Anterior cingulate cortex (tissue), 58 donors: ENCODE measurements around the gene CABLES2.

Source experiments
- DNase-seq, 58 donors: peaks; one replicate each; lab custom pipeline; 2025; lab: John Stamatoyannopoulos, UW

Gene CABLES2

DNA sequence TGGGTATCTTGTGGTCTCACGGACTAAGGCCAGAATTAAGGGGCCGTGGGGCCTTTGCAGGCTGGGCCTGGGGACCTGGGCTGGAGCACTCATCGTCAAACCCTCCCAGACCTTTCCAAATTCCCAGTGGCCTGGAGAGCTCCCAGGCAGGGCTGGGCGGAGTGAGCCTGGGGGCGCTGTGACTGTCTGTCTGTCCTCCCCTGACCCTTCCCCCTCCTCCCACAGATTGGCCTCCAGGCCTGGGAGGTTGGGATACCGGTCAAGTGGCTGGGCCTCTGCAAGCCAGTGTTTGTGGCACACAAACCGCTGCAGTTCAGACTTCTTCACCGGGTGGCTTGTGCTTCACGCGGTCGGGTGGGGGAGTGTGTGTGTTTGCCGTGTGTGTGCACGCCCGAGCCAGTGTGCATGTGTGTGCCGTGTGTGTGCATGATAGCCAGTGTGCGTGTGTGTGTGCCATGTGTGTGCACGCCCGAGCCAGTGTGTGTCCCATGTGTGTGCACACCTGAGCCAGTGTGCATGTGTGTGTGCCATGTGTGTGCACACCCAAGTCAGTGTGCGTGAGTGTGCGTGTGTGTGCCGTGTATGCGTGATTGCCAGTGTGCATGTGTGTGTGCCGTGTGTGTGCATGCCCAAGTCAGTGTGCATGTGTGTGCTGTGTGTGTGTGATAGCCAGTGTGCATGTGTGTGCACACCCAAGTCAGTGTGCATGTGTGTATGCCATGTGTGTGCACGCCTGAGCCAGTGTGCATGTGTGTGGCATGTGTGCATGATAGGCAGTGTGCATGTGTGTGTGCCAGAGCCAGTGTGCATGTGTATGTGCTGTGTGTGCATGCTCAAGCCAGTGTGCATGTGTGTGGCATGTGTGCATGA, 14.0 kb upstream of the CABLES2 start:
- no peak for DNase-seq

DNA sequence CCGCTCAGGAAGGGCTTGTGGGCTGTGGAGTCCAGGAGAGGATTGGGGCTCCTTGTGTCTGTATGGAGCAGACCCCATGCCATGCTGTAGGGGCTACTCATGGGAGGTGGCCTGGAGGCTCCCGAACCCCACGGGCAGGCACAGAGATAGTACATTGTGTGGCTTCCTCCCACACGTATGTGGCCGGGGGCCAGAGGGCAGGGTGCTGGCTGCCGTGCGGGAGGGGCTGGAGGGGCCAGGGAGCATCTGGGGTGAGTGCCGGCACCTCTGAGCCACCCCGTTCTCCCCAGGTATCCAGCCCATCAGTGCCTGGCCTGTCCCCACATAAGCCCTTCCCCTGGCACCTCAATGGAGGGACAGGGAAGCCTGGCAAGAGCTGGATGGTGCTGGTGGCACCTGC, 12.7 kb upstream of the CABLES2 start:
- DNase-seq: no peak

DNA sequence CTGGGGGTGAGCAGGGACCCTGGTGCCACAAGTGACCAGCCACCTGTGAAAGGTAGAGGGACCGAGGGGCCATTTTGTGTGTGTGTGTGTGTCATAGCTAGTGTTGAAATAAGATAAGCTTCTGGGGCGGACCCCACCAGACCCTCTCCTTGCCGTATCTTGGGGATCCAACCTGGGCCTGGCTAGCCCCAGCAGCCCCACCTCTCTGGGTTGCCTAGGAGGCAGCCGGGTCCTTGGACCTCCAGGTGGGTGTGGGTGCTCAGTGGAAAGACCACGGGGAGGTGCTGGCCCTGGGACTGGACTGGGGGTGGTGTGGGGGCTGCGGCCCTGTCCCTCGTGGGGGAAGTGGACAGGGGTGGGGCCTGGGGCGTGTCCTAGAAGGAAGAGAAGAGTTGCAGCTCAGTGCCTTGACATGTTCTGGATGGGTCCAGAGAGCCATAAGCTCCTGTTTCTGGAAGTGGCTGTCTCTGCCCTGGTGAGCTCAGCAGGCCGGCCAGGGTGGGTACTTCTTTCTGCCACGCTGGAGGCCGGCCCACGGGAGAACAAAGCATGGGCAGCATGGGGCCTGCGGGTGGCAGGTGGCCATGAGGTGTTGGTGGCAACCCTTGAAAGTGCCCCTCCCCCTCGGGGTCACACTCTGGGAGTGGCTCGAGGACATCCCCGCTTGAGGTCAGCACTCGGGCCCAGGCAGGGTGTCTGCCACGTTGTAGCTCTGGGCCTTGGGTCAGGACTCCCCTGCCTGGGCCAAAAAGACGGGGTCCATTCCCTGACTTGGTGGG, 11.8 kb upstream of the CABLES2 start:
- DNase-seq: no peak

DNA sequence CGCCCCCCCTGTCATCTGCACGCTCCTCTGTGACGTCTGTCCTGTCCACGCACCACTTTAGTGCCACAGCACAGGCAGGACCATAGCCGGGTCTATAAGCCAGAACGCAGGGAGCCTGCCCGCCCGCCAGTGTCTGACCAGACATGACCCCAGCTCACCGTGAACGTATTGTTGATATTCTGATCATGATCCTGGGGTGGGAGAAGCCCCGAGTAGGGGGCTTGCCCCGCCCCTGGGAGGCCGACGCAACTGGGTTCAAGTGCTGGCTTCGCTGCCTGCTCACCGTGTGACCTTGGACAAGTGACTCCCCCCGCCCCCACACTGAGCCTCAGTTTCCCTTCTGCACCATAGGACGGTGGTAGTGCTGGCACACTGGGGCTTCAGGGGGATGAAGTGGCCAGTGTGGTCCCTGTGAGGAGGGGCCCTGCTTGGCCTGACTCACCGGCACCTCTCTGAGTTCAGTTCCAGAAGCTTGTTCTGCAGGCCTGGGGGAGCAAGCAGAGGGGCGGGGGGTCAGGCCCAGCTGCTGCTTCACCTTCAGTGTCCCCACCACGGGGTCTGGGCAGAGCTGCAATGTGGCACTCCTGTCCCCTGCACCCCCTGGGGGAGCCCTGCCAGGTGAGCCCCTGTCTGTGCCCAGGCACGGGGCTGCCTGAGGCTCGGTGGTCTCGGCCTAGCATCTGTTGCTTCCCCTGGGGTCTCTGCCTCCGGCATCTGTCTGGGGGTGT, 11.1 kb upstream of the CABLES2 start:
- no peak for DNase-seq

DNA sequence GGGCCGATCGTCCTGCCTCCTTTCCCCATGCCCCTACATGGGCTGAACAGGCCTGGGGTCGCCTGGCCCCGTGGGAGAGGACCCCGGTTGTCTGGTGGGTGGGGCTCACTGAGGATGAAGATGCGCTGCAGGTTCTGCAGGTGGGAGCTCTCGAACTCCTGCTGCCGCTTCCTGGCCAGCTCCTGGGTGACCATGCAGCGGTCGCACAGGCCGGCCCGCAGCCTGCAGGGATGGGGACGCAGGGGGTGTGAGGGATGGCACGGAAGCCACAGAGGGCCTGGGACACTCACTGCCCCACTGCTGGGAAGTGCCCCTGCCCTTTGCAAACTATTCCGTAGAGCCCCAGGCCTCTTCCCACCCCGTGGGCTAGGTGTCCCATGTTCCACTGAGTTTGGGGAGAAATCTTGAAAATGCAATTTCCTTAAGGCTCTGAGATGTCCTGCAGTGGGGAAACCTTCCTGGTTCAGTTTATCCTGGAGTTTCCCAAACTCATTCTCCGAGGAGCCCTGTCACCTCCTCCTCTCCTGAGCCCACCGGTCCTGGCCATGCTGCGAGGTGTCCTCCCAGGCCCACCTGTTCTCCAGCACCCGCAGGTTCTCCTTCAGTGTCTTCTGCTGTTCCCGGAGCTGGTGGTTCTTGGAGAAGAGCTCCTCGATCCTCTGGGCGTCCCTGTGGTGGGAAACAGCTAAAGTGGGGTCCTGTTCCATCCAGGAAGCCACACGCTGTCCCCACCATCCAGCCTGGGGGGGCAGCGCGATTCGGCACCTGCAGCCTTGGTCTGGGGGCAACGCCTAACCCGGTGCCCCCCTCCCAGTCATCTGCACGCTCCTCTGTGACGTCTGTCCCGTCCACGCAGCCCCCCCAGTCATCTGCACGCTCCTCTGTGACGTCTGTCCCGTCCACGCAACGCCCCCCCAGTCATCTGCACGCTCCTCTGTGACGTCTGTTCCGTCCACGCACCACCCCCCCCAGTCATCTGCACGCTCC, 9.9 kb upstream of the CABLES2 start:
- no peak for DNase-seq

DNA sequence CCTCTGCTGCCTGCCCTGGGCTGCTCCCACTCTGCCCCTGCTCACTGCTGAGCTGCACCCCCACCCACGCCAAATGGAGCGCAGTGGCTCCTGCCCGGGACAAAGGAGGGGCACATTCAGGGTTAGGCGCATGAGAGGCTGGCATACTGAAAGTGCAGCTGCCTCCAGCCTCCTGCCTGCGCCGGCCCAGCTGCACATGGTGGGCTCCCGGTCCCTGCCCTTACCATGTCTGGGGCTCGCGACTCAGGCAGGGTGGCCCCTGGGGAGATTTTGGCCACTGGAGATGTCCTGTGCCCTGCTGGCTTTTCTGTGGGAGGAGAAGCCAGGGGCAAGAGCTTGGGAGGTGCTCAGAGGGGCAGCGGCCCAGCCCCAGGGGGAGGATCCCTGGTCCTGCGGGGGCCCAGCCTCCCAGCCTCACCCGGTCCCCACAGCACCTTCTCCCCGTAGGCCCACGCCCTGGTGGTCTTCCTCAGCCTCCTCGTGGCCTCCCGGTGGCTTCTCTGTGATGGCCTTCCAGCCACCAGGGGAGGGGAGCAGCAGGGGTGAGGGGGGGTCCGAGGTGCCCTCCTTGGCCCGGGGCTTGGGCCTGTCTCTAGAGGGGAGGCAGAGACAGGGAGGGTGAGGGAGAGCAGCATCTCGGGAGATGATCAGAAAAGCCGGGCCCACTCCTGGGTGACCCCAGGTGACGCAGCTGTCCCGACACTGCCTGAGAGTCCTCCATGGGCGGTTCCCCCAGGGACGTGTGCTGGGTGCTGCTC, 8.4 kb upstream of the CABLES2 start:
- DNase-seq: no peak

DNA sequence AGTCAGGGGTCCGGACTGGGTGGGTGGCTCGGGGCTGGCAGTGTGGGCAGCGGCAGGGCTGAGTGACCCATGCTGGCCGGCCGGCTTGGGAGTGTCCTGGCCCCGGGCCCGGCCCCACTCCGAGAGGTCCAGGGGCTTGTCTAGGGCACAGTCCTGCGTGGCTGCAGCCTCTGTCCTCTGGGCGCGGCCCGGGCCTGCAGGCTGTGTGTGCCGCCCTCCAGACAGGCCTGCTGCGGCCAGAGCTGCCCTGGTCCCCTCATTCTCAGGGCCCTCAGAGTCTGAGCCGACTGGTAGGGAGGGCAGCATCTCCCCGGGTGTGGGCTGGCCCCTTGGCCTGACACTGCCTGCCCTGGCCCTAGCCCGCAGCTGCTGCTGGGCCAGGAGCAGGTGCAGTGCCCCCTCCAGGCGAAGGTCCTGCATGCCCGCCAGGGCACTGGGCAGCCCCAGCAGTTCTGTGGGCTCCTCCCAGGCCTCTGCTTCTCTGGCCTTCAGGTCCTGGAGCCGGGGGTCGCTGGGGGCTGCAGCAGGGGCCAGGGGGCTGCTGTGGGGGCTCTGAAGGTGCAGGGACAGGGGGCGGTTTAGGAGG, 6.9 kb upstream of the CABLES2 start:
- no peak for DNase-seq

DNA sequence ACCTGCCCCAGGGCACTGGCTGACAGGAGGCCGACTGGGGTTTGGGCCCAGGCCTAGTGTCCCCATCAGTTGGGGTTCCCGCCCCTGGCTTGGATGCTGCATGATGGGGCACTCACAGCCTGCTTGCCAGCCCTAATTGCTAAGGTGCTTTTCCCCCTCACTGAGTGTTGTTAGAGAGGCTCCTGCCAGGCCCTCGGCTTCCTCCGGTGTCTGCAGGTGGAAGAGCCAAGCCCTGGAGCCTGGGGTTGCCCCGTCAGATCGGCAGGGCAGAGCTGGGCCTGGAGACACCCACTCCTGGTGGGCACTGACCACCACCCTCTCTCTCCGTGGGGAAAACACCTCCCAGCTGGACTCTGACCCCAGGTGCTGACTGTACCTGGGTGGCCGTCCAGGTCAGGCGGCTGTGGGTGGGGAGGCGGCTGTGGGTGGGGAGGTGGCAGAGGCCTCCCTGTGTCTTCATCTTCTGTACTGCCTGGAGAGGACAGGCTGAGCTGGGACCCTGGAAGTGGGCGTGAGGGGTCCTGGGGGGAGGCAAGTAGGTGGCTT, 6.0 kb upstream of the CABLES2 start:
- DNase-seq: no peak

DNA sequence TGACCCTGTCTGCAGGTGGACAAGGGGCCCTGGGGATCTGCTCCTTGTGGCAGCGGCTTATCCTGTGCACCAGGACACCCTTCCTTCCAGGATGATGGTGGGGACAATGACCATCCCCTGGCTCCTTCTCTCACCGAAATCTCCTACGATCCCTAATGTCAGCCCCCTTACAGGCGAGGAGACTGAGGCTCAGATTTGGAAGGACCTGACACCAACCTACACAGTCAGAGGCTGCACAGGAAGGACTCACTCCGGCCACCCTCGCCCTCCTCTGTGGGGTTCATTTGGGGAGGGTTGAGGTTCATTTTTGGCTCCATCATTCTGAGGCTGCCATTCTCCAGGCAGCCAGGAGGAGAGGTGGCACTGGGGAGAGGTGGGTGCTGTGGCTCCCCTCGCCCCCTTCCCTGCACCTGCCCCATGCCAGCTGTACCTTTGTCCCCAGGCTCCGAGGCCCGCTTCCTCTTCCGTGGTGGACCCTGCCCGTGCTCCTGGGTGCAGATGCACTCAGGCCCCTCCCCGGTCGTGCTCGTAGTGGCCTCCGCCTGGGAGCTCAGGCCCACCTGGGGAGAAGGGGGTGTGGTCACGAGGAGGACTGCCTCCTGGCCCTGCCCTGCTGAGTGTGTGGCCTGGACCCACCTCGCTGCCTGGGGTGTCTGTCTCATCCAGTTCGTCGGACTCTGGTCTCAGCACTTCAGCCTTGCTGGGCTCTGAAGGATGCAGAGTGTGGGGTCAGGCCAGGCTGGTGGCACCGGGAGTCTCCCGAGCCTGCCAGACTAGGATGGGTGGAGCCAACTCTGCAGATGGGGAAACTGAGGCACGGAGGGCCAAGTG, 5.3 kb upstream of the CABLES2 start:
- DNase-seq: no peak

DNA sequence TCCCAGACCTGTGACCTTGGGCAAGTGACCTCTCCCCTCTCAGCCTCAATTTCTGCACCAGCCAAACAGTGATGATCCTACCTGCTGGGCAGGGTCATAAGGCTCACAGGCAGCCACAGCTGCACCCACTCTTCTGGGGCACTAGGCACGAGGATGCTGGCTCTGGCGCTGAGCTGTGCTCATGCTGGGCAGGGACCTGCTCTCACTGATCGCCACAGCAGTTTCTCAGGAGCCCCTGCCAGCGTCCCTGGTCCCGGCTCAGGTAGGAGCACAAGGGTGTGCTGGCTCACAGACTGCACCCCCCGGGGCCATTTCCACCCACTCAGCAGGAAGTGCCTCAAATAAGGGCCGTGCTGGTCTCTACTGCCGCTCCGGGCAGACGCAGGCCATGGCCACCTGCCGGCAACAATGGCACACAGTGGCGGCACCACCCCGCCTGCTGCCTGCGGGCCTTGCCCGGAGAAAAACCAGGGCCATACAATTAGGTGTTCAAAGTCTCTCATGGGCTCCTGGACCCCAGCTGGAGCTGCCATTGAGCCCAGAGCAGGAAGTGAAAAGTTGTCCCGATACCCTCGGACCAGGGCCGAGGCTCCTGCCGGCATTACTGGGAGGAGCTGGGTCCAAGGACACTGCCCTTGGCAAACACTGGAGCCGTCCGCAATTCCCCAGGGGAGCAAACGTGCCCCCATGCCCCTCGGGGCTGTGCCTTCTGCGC, 4.6 kb upstream of the CABLES2 start:
- no peak for DNase-seq

DNA sequence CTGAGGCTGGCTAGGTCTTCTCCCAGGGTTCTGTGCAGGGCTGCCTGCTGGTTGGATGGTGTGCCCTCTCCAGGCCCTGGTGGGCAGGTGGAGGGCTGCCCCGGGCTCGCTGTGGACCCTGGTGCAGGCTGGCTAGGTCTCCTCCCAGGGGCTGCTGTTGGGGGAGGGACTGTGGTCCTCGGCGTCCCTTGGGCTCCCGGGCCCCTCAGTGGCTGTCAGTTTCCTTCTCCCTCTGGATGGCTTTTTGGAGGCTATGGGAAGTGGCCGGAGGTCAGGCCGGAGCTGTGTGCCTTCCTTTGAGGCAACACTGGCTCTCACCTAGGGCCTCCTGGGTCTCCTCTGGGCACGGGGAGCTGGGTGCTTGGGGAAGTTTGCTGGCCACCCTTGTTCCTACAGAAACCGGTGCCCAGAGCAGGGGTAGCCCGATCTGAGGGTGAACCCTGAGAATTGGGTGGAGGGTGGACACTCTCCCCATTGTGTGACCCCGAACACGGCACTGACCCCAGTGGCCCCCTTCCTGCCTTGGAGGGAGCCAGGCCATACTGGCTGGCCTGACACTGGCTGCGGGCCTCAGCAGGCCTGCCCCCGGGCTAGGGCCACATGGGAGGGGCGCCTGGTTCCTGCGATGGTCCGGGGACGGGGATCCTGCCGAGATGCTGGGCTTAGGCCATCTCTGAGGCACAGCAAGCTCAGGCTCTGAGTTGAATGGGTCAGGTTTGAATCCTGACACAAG, 3.8 kb upstream of the CABLES2 start:
- DNase-seq: no peak

DNA sequence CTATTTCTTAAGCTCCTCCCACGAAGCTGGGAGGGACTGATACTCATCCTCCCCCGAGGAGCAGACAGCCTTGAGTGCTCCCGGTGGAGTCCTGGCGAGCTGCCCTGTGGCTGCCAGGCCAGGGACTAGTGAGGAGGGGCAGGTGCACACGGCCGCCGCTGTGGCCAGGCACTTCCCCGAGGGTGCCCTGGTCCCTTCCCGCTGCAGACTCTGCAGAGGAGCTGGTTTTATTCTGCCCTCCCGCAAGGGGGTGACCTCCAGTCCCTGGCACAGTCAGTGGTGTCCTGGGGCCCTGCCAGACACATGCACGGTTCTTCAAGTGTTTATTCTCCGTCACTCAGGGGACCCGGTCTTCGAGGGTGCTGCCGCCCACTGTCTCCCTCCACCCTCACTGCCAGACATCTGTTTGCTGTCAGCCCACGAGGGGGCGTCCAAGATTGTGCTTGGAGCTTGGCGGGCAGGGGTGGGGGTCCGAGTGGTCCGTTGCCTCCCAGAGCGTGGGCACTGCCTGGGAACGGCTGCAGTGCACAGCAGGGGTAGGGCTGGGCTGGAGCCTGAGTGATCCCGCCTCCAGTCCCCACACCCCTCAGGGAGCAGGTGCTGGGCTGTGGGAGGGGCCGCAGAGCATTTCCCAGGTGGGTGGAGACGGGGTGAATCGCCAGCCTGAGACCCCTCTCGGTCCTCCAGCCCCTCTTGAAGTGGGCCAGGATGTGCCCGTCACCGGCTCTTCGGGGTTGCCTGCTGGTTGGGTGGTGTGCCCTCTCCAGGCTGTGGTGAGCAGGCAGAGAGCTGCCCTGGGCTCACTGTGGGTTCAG, 3.1 kb upstream of the CABLES2 start:
- DNase-seq: peak in 9 of 58 donors; percentile 10 to 38 (median 19)

DNA sequence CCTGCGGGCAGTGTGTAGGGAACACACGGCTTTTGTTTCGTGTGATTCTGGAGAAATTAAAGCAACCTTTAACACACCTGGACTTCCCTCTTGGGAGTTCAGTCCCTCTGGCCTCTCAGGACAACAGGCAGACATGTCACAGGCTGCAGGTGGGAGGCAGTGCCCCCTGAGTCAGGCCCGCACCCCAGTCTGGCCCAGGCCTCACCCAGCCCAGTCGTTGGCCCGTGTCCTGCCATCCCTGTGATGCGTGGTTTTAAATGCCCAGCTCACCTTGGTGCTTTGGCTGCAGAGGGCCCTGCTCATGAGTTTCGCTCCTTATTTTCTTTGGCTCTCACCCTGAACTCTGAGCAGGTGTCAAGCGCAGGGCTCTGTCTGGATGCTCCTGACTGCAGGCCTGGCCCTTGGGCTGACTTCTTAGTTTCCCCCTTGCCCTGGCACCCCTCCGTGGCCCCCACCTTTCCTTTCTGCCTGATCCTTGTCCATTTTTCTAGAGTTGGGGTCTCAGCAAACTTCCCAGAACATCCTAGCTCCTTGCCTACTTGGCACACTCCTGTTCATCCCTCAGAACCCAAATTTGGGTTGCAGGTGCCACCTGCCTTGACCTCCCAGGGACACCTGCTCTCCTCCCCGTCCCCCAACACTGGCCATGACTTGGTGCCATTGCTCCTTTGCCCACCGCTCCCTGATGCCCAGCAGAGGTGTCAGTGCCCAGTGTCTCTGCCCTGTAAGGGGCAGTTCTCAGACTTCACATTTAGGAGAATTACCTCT, 2.2 kb upstream of the CABLES2 start:
- no peak for DNase-seq

DNA sequence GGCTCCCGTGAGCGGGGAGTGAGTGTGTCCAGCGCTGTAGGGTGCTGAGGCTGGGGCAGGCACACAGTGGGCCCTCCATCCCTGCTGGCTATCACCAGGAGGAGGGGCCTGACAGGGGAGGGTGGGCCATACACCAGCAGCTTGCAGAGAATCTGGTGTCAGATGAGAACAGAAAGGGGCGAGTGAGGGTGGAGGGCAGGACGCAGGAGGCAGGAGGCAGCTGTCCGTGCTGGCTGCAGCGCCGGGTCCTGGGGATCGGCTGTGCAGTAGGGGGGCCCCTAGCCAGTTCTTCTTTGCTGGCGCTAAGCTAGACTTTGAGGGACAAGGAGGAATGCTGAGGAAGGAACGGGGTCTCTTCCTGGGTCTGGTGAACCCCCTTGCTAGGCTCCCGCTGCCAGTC, 1.6 kb upstream of the CABLES2 start:
- DNase-seq: no peak

DNA sequence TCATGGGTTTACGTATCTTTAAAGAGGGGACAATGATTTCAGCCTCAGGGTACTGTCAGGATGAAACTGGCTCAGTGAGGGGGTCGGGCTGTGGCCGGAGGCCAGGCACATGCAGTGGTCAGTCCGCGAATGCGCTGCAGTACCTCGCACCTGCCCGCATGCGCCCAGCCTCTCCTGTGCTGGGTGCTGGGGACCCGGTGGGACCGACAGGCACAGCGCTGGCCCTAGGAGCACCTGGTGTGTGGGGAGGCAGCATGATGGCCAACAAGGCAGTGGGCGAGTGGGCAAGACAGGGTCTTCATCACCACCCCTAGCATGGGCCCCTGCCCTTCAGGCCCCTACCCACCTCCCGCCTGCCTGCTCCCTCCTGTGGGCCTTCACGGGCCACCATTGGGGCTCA, 970 bp upstream of the CABLES2 start:
- DNase-seq: no peak
